Measurements from ENCODE around the gene ANKRD44. TPM values are rescaled to one million over a fixed set of nuclear protein-coding genes. Genes with fewer than 3 reads are reported as not detected.
A peak's percentile ranks its signal among the peaks of the same experiment; 100 is the strongest.

ANKRD44 gene
- total and polyA plus RNA-seq, 4 experiments from 2014 or later: 51.5 to 248 (median 158) TPM

DNA sequence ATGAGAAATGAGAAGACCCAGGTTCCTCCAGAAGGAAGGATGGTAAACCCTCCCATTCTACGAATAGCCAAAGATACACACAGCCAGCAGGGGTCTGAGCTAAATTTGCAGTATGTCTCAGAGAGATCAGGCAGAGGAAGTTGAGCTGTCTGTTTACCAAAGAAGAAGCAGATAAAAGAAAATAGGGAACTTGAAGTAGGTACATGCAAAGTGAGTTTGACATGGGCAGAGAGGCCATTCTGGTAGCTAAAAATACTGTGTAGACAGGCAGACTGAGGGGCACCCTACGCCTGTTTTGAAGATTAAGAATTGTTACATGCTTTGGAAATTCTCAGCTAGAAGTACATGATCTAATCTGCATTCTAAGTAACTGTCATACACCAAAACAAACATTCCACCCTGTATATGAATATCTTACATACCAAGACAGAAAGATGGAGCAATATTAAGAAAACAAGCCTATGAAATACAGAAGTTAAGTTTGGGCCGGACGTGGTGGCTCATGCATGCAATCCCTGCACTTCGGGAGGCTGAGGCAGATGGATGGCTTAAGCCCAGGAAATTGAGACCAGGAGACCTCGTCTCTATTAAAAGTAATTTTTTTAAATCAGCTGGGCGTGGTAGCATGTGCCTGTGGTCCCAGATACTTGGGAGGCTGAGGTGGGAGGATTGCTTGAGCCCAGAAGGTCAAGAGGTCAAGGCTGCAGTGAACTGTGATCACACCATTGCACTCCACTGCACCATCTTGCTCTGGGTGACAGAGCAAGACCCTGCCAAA, 157.9 kb downstream of the ANKRD44 start:
- H3K27ac Mint-ChIP-seq: peak overlapping the region; percentile 15 to 92 (median 72)
- no peaks in the 10 kb centered on the region for H3K27me3 Mint-ChIP-seq
- Histone ChIP-seq H3K9me3 (ENCODE audit: control insufficient read depth in 1 of 2, low read length in 2 of 2) (no peaks in the 10 kb centered on the region), H3K27me3 (ENCODE audit: insufficient read depth, low read length) (no peaks in the 10 kb centered on the region), H3K4me1 (ENCODE audit: insufficient read depth, low read length) (peaks cover 78% of the 10 kb centered on the region), H3K4me3 (ENCODE audit: low read length in 2 of 2) (no peak overlapping the region), H3K36me3 (ENCODE audit: insufficient read depth, low read length) (no peaks in the 10 kb centered on the region), H3K27ac (ENCODE audit: low read depth, low read length) (no peak overlapping the region)
- H3K4me1 Mint-ChIP-seq: peaks cover 62 to 85% (median 77%) of the 10 kb centered on the region in 4 donors
- H3K4me3 Mint-ChIP-seq: peak overlapping the region; percentile 13 to 68 (median 62)
- peak; percentile 18 to 44 (median 32) for DNase-seq
- peaks cover 16 to 18% of the 10 kb centered on the region in 2 donors for H3K36me3 Mint-ChIP-seq
- POLR2A ChIA-PET (ENCODE audit: partially characterized antibody): interaction anchor here (0.5 to 1.5 kb wide), 9 partner anchors 11 to 912 kb away, joined by 3 to 5 read pairs (median 3); no protein-coding TSS in a partner anchor
- intact Hi-C loops (cut with micrococcal nuclease): loop anchor here (2.0 kb wide), 2 partner anchors 16 to 22 kb away; no protein-coding TSS in a partner anchor
- peaks cover 0 to 8% (median 2%) of the 10 kb centered on the region in 8 donors for H3K9me3 Mint-ChIP-seq
- CTCF ChIA-PET (ENCODE audit: partially characterized antibody): interaction anchor here (0.6 to 2.5 kb wide), 21 partner anchors 8 to 226 kb away, joined by 3 to 24 read pairs (median 4); no protein-coding TSS in a partner anchor

DNA sequence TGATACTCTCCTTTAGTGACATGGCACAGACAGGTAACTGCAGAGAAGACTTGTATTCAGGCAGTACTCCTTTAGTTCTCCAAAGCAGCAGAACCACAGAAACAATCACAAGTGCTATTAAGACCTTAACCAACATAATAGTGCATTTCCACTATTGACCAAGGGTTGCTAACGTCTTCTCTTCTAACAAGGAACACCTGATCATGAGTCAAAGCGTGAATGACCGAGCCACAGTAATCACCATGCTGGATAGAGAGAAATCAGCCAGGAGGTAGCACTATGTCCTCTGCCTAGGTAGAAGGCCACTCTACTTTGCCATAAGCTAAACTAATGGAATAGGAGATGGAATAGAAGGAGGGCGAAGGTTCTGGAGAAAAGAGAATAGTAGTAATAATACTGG, 161.0 kb downstream of the ANKRD44 start:
- ChIA-PET POLR2A (ENCODE audit: partially characterized antibody) (interaction anchor here (0.9 kb wide), 2 partner anchors 14 to 50 kb away, joined by 3 read pairs; no protein-coding TSS in a partner anchor), CTCF (ENCODE audit: partially characterized antibody) (interaction anchor here (0.9 to 1.2 kb wide), 4 partner anchors 12 to 36 kb away, joined by 3 to 5 read pairs (median 4); no protein-coding TSS in a partner anchor)
- Mint-ChIP-seq H3K4me3 (peak overlapping the region in 1 of 8 donors; percentile 12), H3K4me1 (peaks cover 70 to 94% (median 83%) of the 10 kb centered on the region in 4 donors), H3K9me3 (peaks cover 0 to 1% (median 0%) of the 10 kb centered on the region in 8 donors), H3K27ac (peak overlapping the region in 6 of 7 donors; percentile 23 to 72 (median 66)), H3K36me3 (peaks cover 6 to 25% of the 10 kb centered on the region in 2 donors), H3K27me3 (no peaks in the 10 kb centered on the region)
- no peaks in the 10 kb centered on the region for H3K36me3 ChIP-seq (ENCODE audit: insufficient read depth, low read length)
- H3K4me3 ChIP-seq (ENCODE audit: low read length in 2 of 2): no peak overlapping the region
- no peak overlapping the region for H3K27ac ChIP-seq (ENCODE audit: low read depth, low read length)
- no peak for DNase-seq
- intact Hi-C loops (cut with micrococcal nuclease): loop anchor here (5.0 kb wide), 2 partner anchors 33 to 37 kb away; no protein-coding TSS in a partner anchor
- H3K9me3 ChIP-seq (ENCODE audit: control insufficient read depth in 1 of 2, low read length in 2 of 2): no peaks in the 10 kb centered on the region
- no peaks in the 10 kb centered on the region for H3K27me3 ChIP-seq (ENCODE audit: insufficient read depth, low read length)
- H3K4me1 ChIP-seq (ENCODE audit: insufficient read depth, low read length): peaks cover 97% of the 10 kb centered on the region

DNA sequence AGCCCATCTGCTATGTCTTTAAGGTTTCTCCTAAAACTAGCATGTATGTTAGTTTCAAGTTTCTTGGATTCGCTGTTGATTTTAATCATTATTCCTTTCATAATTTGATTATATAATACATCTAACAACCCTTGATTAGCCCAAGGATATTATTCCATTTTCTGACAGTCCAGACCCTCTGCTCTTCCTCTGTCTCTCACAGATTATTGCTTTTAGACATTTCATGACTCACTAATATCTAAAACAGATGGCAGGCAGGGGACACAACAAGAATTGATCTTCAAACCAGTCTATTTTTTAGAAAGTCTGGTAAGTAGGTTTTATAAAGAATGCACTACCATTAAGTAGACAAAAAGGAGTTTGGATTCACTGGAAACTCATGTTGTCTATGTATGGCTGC, 162.2 kb downstream of the ANKRD44 start:
- Histone ChIP-seq H3K27me3 (ENCODE audit: insufficient read depth, low read length) (no peaks in the 10 kb centered on the region), H3K36me3 (ENCODE audit: insufficient read depth, low read length) (peaks cover 6% of the 10 kb centered on the region), H3K9me3 (ENCODE audit: control insufficient read depth in 1 of 2, low read length in 2 of 2) (no peaks in the 10 kb centered on the region), H3K27ac (ENCODE audit: low read depth, low read length) (no peak overlapping the region), H3K4me3 (ENCODE audit: low read length in 2 of 2) (no peak overlapping the region), H3K4me1 (ENCODE audit: insufficient read depth, low read length) (peaks cover 96% of the 10 kb centered on the region)
- intact Hi-C loops (cut with micrococcal nuclease): loop anchor here (5.0 kb wide), 2 partner anchors 34 to 36 kb away; no protein-coding TSS in a partner anchor
- DNase-seq: no peak
- CTCF ChIA-PET (ENCODE audit: partially characterized antibody): interaction anchor here (0.7 to 1.4 kb wide), 4 partner anchors 10 to 20 kb away, joined by 3 to 5 read pairs (median 4); no protein-coding TSS in a partner anchor
- H3K4me1 Mint-ChIP-seq: peaks cover 63 to 93% (median 79%) of the 10 kb centered on the region in 4 donors
- H3K27ac Mint-ChIP-seq: peak overlapping the region in 5 of 7 donors; percentile 48 to 72 (median 66)
- H3K36me3 Mint-ChIP-seq: peaks cover 5 to 31% of the 10 kb centered on the region in 2 donors
- H3K27me3 Mint-ChIP-seq: no peaks in the 10 kb centered on the region
- POLR2A ChIA-PET (ENCODE audit: partially characterized antibody): no interaction called here
- H3K9me3 Mint-ChIP-seq: peaks cover 0 to 4% (median 0%) of the 10 kb centered on the region in 8 donors
- no peak overlapping the region for H3K4me3 Mint-ChIP-seq

DNA sequence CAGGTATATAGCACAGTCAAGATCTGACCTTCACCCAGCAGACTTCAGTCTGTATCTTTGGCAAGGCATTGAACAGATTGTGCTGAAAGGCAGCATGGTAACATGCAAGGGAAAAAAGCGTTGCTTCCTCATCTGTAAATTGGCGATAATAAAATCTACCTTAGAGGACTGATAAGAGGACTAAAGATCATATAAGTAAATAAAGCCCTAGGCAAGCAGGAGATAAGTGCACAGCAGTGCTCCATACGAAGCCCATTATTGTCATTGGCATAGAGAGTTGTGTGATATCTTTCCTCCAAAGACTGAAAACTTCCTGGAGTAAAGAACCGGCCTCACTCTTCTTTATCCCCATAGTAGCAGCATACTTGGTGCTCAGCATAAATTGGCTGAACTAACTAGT, 162.6 kb downstream of the ANKRD44 start:
- H3K27ac Mint-ChIP-seq: peak overlapping the region; percentile 8 to 89 (median 66)
- H3K36me3 ChIP-seq (ENCODE audit: insufficient read depth, low read length): peaks cover 6% of the 10 kb centered on the region
- H3K4me3 ChIP-seq (ENCODE audit: low read length in 2 of 2): no peak overlapping the region
- peaks cover 61 to 88% (median 75%) of the 10 kb centered on the region in 4 donors for H3K4me1 Mint-ChIP-seq
- intact Hi-C loops (cut with micrococcal nuclease): loop anchor here (5.0 kb wide), 2 partner anchors 34 to 36 kb away; no protein-coding TSS in a partner anchor
- ChIA-PET CTCF (ENCODE audit: partially characterized antibody) (interaction anchor here (1.2 to 1.4 kb wide), 2 partner anchors 21 to 34 kb away, joined by 5 to 6 read pairs; no protein-coding TSS in a partner anchor), POLR2A (ENCODE audit: partially characterized antibody) (no interaction called here)
- H3K9me3 ChIP-seq (ENCODE audit: control insufficient read depth in 1 of 2, low read length in 2 of 2): no peaks in the 10 kb centered on the region
- no peak for DNase-seq
- no peaks in the 10 kb centered on the region for H3K27me3 ChIP-seq (ENCODE audit: insufficient read depth, low read length)
- no peak overlapping the region for H3K27ac ChIP-seq (ENCODE audit: low read depth, low read length)
- peaks cover 3 to 31% of the 10 kb centered on the region in 2 donors for H3K36me3 Mint-ChIP-seq
- no peaks in the 10 kb centered on the region for H3K27me3 Mint-ChIP-seq
- H3K4me1 ChIP-seq (ENCODE audit: insufficient read depth, low read length): peaks cover 91% of the 10 kb centered on the region
- H3K4me3 Mint-ChIP-seq: peak overlapping the region in 2 of 8 donors; percentile 1 to 13
- peaks cover 0 to 4% (median 0%) of the 10 kb centered on the region in 8 donors for H3K9me3 Mint-ChIP-seq

DNA sequence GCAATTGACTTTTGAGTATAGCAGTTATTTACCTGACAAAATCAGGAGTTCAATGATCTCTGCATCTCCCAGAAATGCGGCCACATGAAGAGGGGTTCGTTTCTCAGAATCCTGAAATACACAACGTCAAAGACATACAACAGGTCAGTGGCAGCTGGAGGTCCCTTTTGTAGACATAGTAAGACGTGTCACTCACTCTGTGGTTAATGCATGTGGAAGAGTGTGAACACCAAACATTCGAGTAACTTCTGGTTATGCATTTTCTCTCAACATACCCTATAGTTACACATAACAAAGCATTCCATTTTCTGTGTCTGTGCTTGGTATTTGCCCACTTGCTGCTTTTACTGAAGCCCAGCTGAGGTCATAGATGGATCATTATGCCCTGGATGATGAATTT, 163.6 kb downstream of the ANKRD44 start:
- no peaks in the 10 kb centered on the region for H3K27me3 ChIP-seq (ENCODE audit: insufficient read depth, low read length)
- Mint-ChIP-seq H3K36me3 (peaks cover 8 to 32% of the 10 kb centered on the region in 2 donors), H3K4me3 (peak overlapping the region in 4 of 8 donors; percentile 2 to 53 (median 9)), H3K27me3 (no peaks in the 10 kb centered on the region), H3K4me1 (peaks cover 58 to 88% (median 72%) of the 10 kb centered on the region in 4 donors), H3K9me3 (peaks cover 0 to 4% (median 0%) of the 10 kb centered on the region in 8 donors), H3K27ac (peak overlapping the region; percentile 23 to 89 (median 57))
- H3K4me1 ChIP-seq (ENCODE audit: insufficient read depth, low read length): peaks cover 89% of the 10 kb centered on the region
- peaks cover 6% of the 10 kb centered on the region for H3K36me3 ChIP-seq (ENCODE audit: insufficient read depth, low read length)
- CTCF ChIA-PET (ENCODE audit: partially characterized antibody): interaction anchor here (1.2 to 1.4 kb wide), 2 partner anchors 22 to 33 kb away, joined by 5 to 6 read pairs; no protein-coding TSS in a partner anchor
- POLR2A ChIA-PET (ENCODE audit: partially characterized antibody): no interaction called here
- peak overlapping the region; percentile 2 for H3K27ac ChIP-seq (ENCODE audit: low read depth, low read length)
- H3K9me3 ChIP-seq (ENCODE audit: control insufficient read depth in 1 of 2, low read length in 2 of 2): no peaks in the 10 kb centered on the region
- DNase-seq: no peak
- no peak overlapping the region for H3K4me3 ChIP-seq (ENCODE audit: low read length in 2 of 2)
- intact Hi-C loops (cut with micrococcal nuclease): loop anchor here (5.0 kb wide), 2 partner anchors 35 kb away; no protein-coding TSS in a partner anchor

DNA sequence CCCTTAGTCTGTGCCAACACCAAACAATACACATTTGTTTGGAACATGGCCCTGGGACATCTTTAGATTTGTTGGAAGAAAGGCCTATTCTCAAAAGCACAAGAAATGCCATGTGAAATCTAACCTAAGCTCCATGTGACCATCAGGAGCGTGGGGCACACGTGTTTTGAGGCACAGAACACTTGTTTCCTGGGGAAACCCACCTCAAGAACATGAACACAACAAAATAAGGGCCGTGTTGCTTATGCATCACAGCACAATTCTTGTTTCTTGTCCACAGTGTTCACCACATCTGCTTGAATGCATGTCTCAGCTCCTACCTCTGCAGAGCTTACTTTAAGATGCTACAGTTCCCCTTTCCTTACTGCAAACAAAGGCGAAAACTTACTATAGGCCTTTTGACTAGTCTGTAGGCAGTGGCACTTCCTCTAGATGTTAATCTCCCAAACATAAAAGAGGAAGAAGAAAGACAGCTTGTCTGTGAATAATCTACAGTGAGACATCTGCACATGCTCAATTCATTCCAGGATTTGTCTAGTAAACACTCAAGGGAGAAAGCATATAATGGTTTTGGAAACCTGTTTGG, 165.0 kb downstream of the ANKRD44 start:
- Mint-ChIP-seq H3K4me1 (peaks cover 54 to 88% (median 69%) of the 10 kb centered on the region in 4 donors), H3K4me3 (peak overlapping the region in 7 of 8 donors; percentile 14 to 84 (median 47)), H3K27ac (peak overlapping the region; percentile 72 to 95 (median 84)), H3K27me3 (no peaks in the 10 kb centered on the region), H3K9me3 (peaks cover 0 to 3% (median 0%) of the 10 kb centered on the region in 8 donors), H3K36me3 (peaks cover 12 to 35% of the 10 kb centered on the region in 2 donors)
- DNase-seq: peak; percentile 43 to 63 (median 50)
- Histone ChIP-seq H3K9me3 (ENCODE audit: control insufficient read depth in 1 of 2, low read length in 2 of 2) (no peaks in the 10 kb centered on the region), H3K4me1 (ENCODE audit: insufficient read depth, low read length) (peaks cover 89% of the 10 kb centered on the region), H3K27ac (ENCODE audit: low read depth, low read length) (peak overlapping the region; percentile 42), H3K27me3 (ENCODE audit: insufficient read depth, low read length) (no peaks in the 10 kb centered on the region), H3K36me3 (ENCODE audit: insufficient read depth, low read length) (peaks cover 6% of the 10 kb centered on the region), H3K4me3 (ENCODE audit: low read length in 2 of 2) (no peak overlapping the region)
- intact Hi-C loops (cut with micrococcal nuclease): loop anchor here (1.0 to 5.0 kb wide), 4 partner anchors 8 to 37 kb away; no protein-coding TSS in a partner anchor
- ChIA-PET POLR2A (ENCODE audit: partially characterized antibody) (interaction anchor here (0.8 to 2.4 kb wide), 7 partner anchors 10 to 53 kb away, joined by 3 to 20 read pairs (median 3); no protein-coding TSS in a partner anchor), CTCF (ENCODE audit: partially characterized antibody) (interaction anchor here (0.9 to 2.5 kb wide), 4 partner anchors 23 to 45 kb away, joined by 3 to 14 read pairs (median 4); no protein-coding TSS in a partner anchor)

All from CD4-positive, alpha-beta memory T cell (primary cell).